ENCODE measurements around the gene SNX13. TPM values are rescaled to one million over a fixed set of nuclear protein-coding genes. Genes with fewer than 3 reads are reported as not detected.

SNX13 gene
- total and polyA plus RNA-seq, 2 experiments from 2014 or later: 17.4 to 57.6 TPM

GRCh38 chr7:17743316-17743715, 197.0 kb downstream of the SNX13 start:
- WGBS (ENCODE audit: low lambda C conversion rate, missing lambda C conversion rate): 76% methylated on average over 3 of the region's 3 CpGs
- Histone ChIP-seq H4K20me1 (ENCODE audit: insufficient read depth, poor library complexity, severe bottlenecking) (no peaks in the 10 kb centered on the region), H3K79me2 (no peaks in the 10 kb centered on the region), H3K27ac (no peak overlapping the region), H3K4me1 (ENCODE audit: insufficient read depth) (no peaks in the 10 kb centered on the region), H3K27me3 (no peaks in the 10 kb centered on the region), H3K9me3 (ENCODE audit: low read depth) (no peaks in the 10 kb centered on the region), H3K4me2 (no peak overlapping the region), H3K4me3 (no peak overlapping the region), H3K9me2 (replicated peaks; ENCODE audit: insufficient read depth) (no peaks in the 10 kb centered on the region), H2AFZ (no peak overlapping the region), H3K36me3 (replicated peaks; ENCODE audit: insufficient read depth, low read depth) (no peaks in the 10 kb centered on the region)
- no peak for DNase-seq (ENCODE audit: low spot score)
- TF ChIP-seq EZH2phosphoT487 (IDR thresholded peaks at IDR 0.05; ENCODE audit: low read depth, severe bottlenecking, unreplicated experiment) (no peak), CTCF (IDR thresholded peaks at IDR 0.05; ENCODE audit: poor library complexity) (no peak), EZH2 (IDR thresholded peaks at IDR 0.05; ENCODE audit: borderline replicate concordance) (no peak)

- Histone ChIP-seq H2AFZ (no peak overlapping the region), H3K36me3 (replicated peaks; ENCODE audit: insufficient read depth, low read depth) (no peaks in the 10 kb centered on the region), H3K4me2 (no peak overlapping the region), H3K27me3 (no peaks in the 10 kb centered on the region), H3K79me2 (no peaks in the 10 kb centered on the region), H3K9me3 (ENCODE audit: low read depth) (no peaks in the 10 kb centered on the region), H3K4me3 (no peak overlapping the region), H3K9me2 (replicated peaks; ENCODE audit: insufficient read depth) (no peaks in the 10 kb centered on the region), H3K4me1 (ENCODE audit: insufficient read depth) (no peaks in the 10 kb centered on the region), H3K27ac (no peak overlapping the region), H4K20me1 (ENCODE audit: insufficient read depth, poor library complexity, severe bottlenecking) (no peaks in the 10 kb centered on the region)
- DNase-seq (ENCODE audit: low spot score): no peak
- WGBS (ENCODE audit: low lambda C conversion rate, missing lambda C conversion rate): 88% methylated on average over 2 of the region's 2 CpGs
- no peak for TF ChIP-seq EZH2phosphoT487 (IDR thresholded peaks at IDR 0.05; ENCODE audit: low read depth, severe bottlenecking, unreplicated experiment)
- TF ChIP-seq EZH2 (IDR thresholded peaks at IDR 0.05; ENCODE audit: borderline replicate concordance): no peak
- no peak for TF ChIP-seq CTCF (IDR thresholded peaks at IDR 0.05; ENCODE audit: poor library complexity)
Measured at GRCh38 chr7:17741426-17741825, 198.9 kb downstream of the SNX13 start.

Other genes starting within 250 kb of the SNX13 start
- not detected in 2 replicates for gene PRPS1L1, start 87.4 kb upstream of the SNX13 start, total RNA-seq
- not detected in 2 replicates for gene PRPS1L1, start 87.4 kb upstream of the SNX13 start, polyA plus RNA-seq

All from hepatocyte (in vitro differentiated cells).